ENCODE measurements around the gene SH3BGRL3.
"Not testable (repeated sequence)": the region's sequence is repeated elsewhere in the genome, so short reads cannot be mapped to it uniquely, and the experiment has no call there.

The SH3BGRL3 gene

GRCh38 chr1:26279456-26280332 is at the start of gene SH3BGRL3:
TSS of gene SH3BGRL3 (plus strand) at chr1:26280086. CDS start at chr1:26280156, 70 bp downstream.
- peak; percentile 91 for DNase-seq

GRCh38 chr1:26230682-26231081 is 49.2 kb upstream of the SH3BGRL3 start:
- DNase-seq: not testable (repeated sequence)

- DNase-seq: peak; percentile 99
These were observed 45.8 kb upstream of the SH3BGRL3 start, which contains the start of gene CEP85 for GRCh38 chr1:26233903-26234643. TSS of gene CEP85 (plus strand) at chr1:26234200. CDS start at chr1:26239784, 5,584 bp downstream.

GRCh38 chr1:26234644-26235370 is 45.1 kb upstream of the SH3BGRL3 start:
- peak; percentile 8 for DNase-seq

GRCh38 chr1:26237230-26237966 is 42.5 kb upstream of the SH3BGRL3 start:
- DNase-seq: no peak

- DNase-seq: no peak
These were observed 40.0 kb upstream of the SH3BGRL3 start for GRCh38 chr1:26239936-26240335.

- DNase-seq: no peak
These were observed 27.2 kb upstream of the SH3BGRL3 start for GRCh38 chr1:26252718-26253117.

- no peak for DNase-seq
These were observed 25.5 kb upstream of the SH3BGRL3 start for GRCh38 chr1:26254404-26254803.

- DNase-seq: no peak
These were observed 22.7 kb upstream of the SH3BGRL3 start for GRCh38 chr1:26257222-26257621.

GRCh38 chr1:26259005-26259404 is 20.9 kb upstream of the SH3BGRL3 start:
- no peak for DNase-seq

GRCh38 chr1:26259578-26259977 is 20.3 kb upstream of the SH3BGRL3 start:
- DNase-seq: no peak

GRCh38 chr1:26263212-26263611 is 16.7 kb upstream of the SH3BGRL3 start:
- no peak for DNase-seq

- no peak for DNase-seq
These were observed 14.5 kb upstream of the SH3BGRL3 start for GRCh38 chr1:26265405-26265804.

- DNase-seq: no peak
These were observed 11.3 kb upstream of the SH3BGRL3 start for GRCh38 chr1:26268290-26269197.

GRCh38 chr1:26269198-26269550 is 10.7 kb upstream of the SH3BGRL3 start:
- no peak for DNase-seq

GRCh38 chr1:26274801-26275425 is 5.0 kb upstream of the SH3BGRL3 start:
- DNase-seq: no peak

GRCh38 chr1:26275580-26276431 is 4.1 kb upstream of the SH3BGRL3 start:
- peak; percentile 83 for DNase-seq

GRCh38 chr1:26276432-26276838 is 3.5 kb upstream of the SH3BGRL3 start:
- DNase-seq: no peak

GRCh38 chr1:26277261-26277661 is 2.6 kb upstream of the SH3BGRL3 start:
- no peak for DNase-seq

- DNase-seq: no peak
These were observed 2.2 kb upstream of the SH3BGRL3 start for GRCh38 chr1:26277719-26278118.

Data from CD4-positive, alpha-beta T cell treated with Interleukin-6 for 4 hours (primary cell).